ENCODE data around the gene CAGE1.

DNA sequence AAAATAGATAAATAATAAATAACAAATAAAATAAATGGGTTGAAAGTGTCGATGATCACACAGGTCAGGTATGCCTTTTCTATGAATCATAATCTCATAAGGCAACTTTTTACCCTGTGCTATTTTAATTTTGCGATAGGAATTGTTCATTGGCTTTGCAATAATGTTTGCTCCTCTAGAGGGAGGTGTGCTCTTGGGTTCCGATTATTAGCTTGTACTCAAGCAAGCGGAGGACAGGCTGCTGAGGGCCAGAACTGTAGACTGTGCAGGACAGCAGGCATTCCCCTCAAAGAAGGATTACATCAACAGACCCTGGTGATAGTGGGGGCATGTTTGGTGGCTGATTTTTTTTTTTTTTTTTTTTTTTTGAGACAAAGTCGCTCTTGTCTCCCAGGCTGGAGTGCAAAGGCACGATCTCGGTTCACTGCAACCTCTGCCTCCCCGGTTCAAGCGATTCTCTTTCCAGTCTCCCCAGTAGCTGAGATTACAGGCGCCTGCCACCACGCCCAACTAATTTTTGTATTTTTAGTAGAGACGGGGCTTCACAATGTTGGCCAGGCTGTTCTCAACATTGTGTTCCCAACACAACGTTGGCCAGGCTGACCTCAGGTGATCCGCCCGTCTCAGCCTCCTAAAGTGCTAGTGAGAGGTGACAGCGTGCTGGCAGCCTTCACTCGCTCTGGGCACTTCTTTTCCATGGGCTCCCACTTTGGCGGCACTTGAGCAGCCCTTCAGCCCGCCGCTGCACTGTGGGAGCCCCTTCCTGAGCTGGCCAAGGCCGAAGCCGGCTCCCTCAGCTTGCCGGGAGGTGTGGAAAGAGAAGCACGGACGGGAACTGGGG is 35.6 kb upstream of the CAGE1 start:
- TF ChIP-seq, protein P1, sequence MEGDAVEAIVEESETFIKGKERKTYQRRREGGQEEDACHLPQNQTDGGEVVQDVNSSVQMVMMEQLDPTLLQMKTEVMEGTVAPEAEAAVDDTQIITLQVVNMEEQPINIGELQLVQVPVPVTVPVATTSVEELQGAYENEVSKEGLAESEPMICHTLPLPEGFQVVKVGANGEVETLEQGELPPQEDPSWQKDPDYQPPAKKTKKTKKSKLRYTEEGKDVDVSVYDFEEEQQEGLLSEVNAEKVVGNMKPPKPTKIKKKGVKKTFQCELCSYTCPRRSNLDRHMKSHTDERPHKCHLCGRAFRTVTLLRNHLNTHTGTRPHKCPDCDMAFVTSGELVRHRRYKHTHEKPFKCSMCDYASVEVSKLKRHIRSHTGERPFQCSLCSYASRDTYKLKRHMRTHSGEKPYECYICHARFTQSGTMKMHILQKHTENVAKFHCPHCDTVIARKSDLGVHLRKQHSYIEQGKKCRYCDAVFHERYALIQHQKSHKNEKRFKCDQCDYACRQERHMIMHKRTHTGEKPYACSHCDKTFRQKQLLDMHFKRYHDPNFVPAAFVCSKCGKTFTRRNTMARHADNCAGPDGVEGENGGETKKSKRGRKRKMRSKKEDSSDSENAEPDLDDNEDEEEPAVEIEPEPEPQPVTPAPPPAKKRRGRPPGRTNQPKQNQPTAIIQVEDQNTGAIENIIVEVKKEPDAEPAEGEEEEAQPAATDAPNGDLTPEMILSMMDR (IDR thresholded peaks at IDR 0.05), result peak; percentile 15 to 68 (median 48)
- TF ChIP-seq POLR2A (IDR thresholded peaks at IDR 0.05), result no peak
